MM.1S (cell line): ENCODE measurements around the gene RERGL.

Source experiments
- CTCF ChIP-seq: fragments of 300-600 bp; sonication (generic); IDR thresholded peaks from 2 replicates; pipeline ENCODE4 v1.5.1; 2016; ENCODE audit warnings: antibody characterized with exemption, low read length, mixed read lengths
- EZH2 ChIP-seq: fragments of 300-600 bp; sonication (generic); optimal IDR thresholded peaks from 2 replicates; pipeline ENCODE3; 2017; ENCODE audit warnings: low read depth, mild to moderate bottlenecking, antibody characterized with exemption, low read length, mixed read lengths

- TF ChIP-seq EZH2 = no peak
- no peak for TF ChIP-seq CTCF
Measured at GRCh38 chr12:18072723-18073122, 17.3 kb downstream of the RERGL start.
